Natural killer cell (primary cell): ENCODE results near the gene SULF2. TPM values are rescaled to one million over a fixed set of nuclear protein-coding genes. Genes with fewer than 3 reads are reported as not detected.

ENCODE experiments used
- ATAC-seq, 3 donors: fragments of 150-1000 bp in 2 of 3; fragments of 200-7000 bp in 1 of 3; cut with Tn5 transposase; 1 replicate in 1 of 3; 2 replicates in 2 of 3; pipeline ENCODE4 v1.10.0; 2021; ENCODE audit warnings: mild to moderate bottlenecking in 2 of 3, moderate library complexity in 2 of 3
- DNase-seq, 2 donors: peaks; one replicate each; pipeline versions ENCODE4 v3.0.0 to v3.0.0-alpha.2; 2013 to 2021; ENCODE audit warnings: mixed read lengths in 1 of 2
- H3K27ac ChIP-seq: one replicate; pipeline ENCODE4 v1.5.1; 2013; ENCODE audit warnings: mild to moderate bottlenecking, low read length
- H3K27me3 ChIP-seq: one replicate; pipeline ENCODE4 v1.6.1; 2013; ENCODE audit warnings: low read length; ENCODE audit not compliant: control insufficient read depth, insufficient read depth
- H3K36me3 ChIP-seq: one replicate; pipeline ENCODE4 v1.6.1; 2013; ENCODE audit warnings: low read length; ENCODE audit not compliant: control insufficient read depth, insufficient read depth
- H3K4me1 ChIP-seq: one replicate; pipeline ENCODE4 v1.6.1; 2013; ENCODE audit warnings: low read length; ENCODE audit not compliant: control insufficient read depth, insufficient read depth
- H3K4me3 ChIP-seq: one replicate; pipeline ENCODE4 v1.5.1; 2013; ENCODE audit warnings: low read length
- H3K9me3 ChIP-seq: one replicate; pipeline ENCODE4 v1.6.1; 2013; ENCODE audit warnings: low read length; ENCODE audit not compliant: control insufficient read depth, insufficient read depth
- H3K27ac Mint-ChIP-seq, 2 donors: one replicate each; pipeline ENCODE4 v1.8.0; 2022; ENCODE audit warnings: mild to moderate bottlenecking in 2 of 2, mixed read lengths in 2 of 2, moderate library complexity in 1 of 2
- H3K27me3 Mint-ChIP-seq, 2 donors: one replicate each; pipeline ENCODE4 v1.8.0; 2022; ENCODE audit warnings: low read depth in 2 of 2, mixed read lengths in 2 of 2
- H3K36me3 Mint-ChIP-seq: one replicate; pipeline ENCODE4 v1.8.0; 2022; ENCODE audit warnings: mixed read lengths
- H3K4me1 Mint-ChIP-seq, 2 donors: one replicate each; pipeline ENCODE4 v1.8.0; 2022; ENCODE audit warnings: mixed read lengths in 2 of 2
- H3K4me3 Mint-ChIP-seq: one replicate; pipeline ENCODE4 v1.8.0; 2022; ENCODE audit warnings: mild to moderate bottlenecking, moderate library complexity, mixed read lengths
- H3K9me3 Mint-ChIP-seq, 2 donors: one replicate each; pipeline ENCODE4 v1.8.0; 2022; ENCODE audit warnings: mixed read lengths in 2 of 2
- WGBS: methylation state at CpG from one replicate; pipeline ENCODE4 v1.1.7; 2013; ENCODE audit warnings: missing lambda C conversion rate; ENCODE audit not compliant: insufficient coverage; 5-methylcytosine and 5-hydroxymethylcytosine counted together
- intact Hi-C: fragments of 100-400 bp; cut with micrococcal nuclease; formaldehyde crosslinking; loops from one replicate; pipeline ENCODE4 v1.14.2; 2022
- total RNA-seq, 4 donors: library from RNA; stranded (reverse); fragments of 120-200 nt in 1 of 4; gene quantifications; one replicate each; pipeline versions ENCODE4 v1.2.3 to v1.2.4, GENCODE V29; 2013 to 2022
- TF ChIP-seq, protein P1 (sequence below): fragments of 200-600 bp; IDR thresholded peaks from one replicate; pipeline ENCODE4 v1.8.0; 2022; ENCODE audit warnings: antibody characterized with exemption

Gene SULF2
- total RNA-seq, 3 donors from 2014 or later (not counting 1 experiment from before 2014, with no cell fraction given), result 8.1 to 48.7 (median 12.3) TPM

DNA sequence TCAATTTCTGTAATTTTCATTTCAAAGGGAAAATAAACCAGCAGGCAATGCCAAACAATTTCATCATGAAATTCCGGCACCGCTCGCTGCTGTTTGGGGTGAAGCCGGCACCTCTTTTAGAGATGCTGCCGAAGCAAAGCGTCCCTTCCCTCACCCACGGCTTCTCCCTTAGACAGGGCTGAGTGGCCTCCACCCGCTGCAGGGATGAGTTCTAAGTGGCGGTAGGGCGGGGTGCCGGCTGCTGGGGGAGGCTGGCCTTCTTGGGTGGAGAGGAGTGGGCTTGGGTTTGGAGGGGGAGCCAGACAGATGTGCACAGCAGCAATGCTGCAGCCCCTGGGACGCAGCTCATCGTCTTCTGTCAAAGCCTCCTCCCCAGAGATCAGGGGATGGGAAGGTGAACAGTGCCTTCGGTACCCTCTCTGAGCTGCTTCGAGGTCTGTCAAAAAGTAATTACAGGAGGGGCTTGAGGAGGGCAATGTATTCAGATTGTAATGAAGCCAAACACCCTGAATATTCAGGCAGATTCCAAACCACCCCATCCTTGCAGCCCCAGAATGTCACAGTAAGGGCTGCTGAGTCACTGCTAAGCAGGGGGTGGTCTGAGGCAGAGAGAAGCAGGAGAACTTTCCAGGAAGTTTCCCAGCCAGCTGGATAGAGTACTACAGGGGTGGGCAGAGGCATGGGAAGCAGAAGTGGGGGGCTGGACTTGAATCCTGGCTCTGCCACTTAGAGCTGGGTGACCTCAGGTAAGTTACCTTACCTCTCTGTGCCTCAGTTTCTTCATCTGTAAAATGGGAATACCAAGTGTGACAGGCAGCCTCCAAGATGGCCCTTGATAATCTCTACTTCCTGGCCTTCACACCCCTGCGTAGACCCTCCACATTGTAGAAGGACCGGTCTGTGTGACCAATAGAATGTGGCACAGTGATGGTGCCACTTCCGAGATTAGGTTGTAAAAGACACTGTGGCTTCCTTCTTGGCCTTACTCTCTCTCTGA is 96.6 kb downstream of the SULF2 start:
- no peak overlapping the region for H3K27ac Mint-ChIP-seq
- no peak overlapping the region for H3K4me3 Mint-ChIP-seq
- peaks cover 15 to 20% of the 10 kb centered on the region in 2 donors for H3K27me3 Mint-ChIP-seq
- no peaks in the 10 kb centered on the region for H3K9me3 Mint-ChIP-seq
- H3K27me3 ChIP-seq, result no peaks in the 10 kb centered on the region
- H3K27ac ChIP-seq, result no peak overlapping the region
- intact Hi-C loops, result no loop called here
- TF ChIP-seq, protein P1, sequence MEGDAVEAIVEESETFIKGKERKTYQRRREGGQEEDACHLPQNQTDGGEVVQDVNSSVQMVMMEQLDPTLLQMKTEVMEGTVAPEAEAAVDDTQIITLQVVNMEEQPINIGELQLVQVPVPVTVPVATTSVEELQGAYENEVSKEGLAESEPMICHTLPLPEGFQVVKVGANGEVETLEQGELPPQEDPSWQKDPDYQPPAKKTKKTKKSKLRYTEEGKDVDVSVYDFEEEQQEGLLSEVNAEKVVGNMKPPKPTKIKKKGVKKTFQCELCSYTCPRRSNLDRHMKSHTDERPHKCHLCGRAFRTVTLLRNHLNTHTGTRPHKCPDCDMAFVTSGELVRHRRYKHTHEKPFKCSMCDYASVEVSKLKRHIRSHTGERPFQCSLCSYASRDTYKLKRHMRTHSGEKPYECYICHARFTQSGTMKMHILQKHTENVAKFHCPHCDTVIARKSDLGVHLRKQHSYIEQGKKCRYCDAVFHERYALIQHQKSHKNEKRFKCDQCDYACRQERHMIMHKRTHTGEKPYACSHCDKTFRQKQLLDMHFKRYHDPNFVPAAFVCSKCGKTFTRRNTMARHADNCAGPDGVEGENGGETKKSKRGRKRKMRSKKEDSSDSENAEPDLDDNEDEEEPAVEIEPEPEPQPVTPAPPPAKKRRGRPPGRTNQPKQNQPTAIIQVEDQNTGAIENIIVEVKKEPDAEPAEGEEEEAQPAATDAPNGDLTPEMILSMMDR, result no peak
- H3K4me3 ChIP-seq, result no peak overlapping the region
- H3K4me1 ChIP-seq, result no peaks in the 10 kb centered on the region
- H3K4me1 Mint-ChIP-seq, result no peaks in the 10 kb centered on the region
- no peak for DNase-seq
- H3K36me3 Mint-ChIP-seq, result no peaks in the 10 kb centered on the region
- no peak for ATAC-seq
- 89% methylated on average over 18 of the region's 18 CpGs for WGBS
- no peaks in the 10 kb centered on the region for H3K36me3 ChIP-seq
- H3K9me3 ChIP-seq, result peaks cover 8% of the 10 kb centered on the region

DNA sequence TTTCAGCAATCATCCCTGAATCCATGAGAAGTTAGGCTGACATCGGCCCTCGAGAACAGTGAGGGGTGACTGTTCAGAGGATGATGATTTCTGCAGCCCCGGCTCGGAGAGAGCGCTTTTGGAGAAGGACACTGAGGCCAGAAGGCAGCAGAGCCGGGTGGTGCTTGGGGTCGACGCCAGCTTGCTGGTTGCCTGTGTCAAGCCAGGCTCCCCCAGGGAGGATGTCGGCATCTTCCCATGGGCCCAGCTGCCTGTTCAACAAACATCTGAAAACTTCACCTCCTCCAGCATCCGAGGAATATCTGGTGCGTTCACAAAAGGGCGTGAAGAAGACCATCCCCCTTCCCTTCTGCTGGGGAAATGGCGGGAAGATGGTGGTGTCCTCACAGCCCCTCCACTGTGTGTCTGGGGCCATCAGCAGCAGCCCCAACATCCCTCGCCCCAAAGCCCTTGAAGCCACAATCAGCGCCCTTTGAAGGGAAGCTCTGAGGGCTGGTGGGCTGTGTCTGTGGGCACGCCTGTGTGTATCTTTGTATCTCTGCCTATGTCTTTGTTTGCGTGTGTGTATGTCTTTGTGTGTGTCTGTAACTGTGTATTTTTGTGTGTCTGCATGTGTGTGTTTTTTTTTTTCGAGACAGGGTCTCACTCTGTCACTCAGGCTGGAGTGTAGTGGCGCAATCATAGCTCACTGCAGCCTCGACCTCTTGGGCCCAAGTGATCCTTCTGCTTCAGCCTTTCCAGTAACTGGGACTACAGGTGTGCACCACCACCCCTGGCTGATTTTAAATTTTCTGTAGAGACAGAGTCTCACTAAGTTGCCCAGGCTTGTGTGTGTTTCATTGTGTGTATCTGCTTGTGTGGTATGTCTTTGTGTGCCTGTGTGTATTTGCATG is 97.9 kb downstream of the SULF2 start:
- no peak overlapping the region for H3K4me3 ChIP-seq
- 89% methylated on average over 20 of the region's 20 CpGs for WGBS
- no peaks in the 10 kb centered on the region for H3K27me3 ChIP-seq
- TF ChIP-seq, protein P1, result no peak
- Mint-ChIP-seq H3K4me3 (no peak overlapping the region), H3K4me1 (no peaks in the 10 kb centered on the region), H3K9me3 (no peaks in the 10 kb centered on the region), H3K27ac (no peak overlapping the region), H3K36me3 (no peaks in the 10 kb centered on the region), H3K27me3 (peaks cover 10 to 17% of the 10 kb centered on the region in 2 donors)
- no peaks in the 10 kb centered on the region for H3K4me1 ChIP-seq
- ATAC-seq (no peak), DNase-seq (no peak)
- intact Hi-C loops, result no loop called here
- H3K9me3 ChIP-seq, result peaks cover 8% of the 10 kb centered on the region
- no peaks in the 10 kb centered on the region for H3K36me3 ChIP-seq
- H3K27ac ChIP-seq, result no peak overlapping the region

DNA sequence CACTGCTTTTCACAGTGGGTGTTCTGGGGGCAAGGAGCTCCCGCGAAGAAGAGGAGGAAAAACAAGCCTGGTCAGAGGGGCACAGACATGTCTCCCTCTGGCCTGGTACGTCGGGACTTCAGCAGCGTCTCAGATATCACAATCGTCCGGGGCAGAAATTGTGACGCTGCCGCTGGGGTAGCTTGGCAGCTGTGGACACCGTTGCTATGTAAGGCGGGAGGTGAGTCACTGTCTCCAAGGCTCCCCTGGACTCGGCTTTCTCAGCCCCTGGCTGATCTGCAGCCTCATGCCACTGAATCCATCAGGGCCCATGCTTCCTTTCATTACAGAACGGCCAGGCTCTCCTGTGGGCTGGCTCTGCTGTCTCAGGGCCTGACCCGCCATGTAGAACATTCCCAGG is 98.7 kb downstream of the SULF2 start:
- H3K27ac ChIP-seq, result no peak overlapping the region
- Mint-ChIP-seq H3K4me3 (no peak overlapping the region), H3K27ac (no peak overlapping the region), H3K4me1 (no peaks in the 10 kb centered on the region), H3K36me3 (no peaks in the 10 kb centered on the region), H3K9me3 (no peaks in the 10 kb centered on the region), H3K27me3 (peaks cover 10 to 17% of the 10 kb centered on the region in 2 donors)
- 94% methylated on average over 14 of the region's 14 CpGs for WGBS
- intact Hi-C loops, result no loop called here
- no peaks in the 10 kb centered on the region for H3K36me3 ChIP-seq
- H3K9me3 ChIP-seq, result peaks cover 7% of the 10 kb centered on the region
- no peak for ATAC-seq
- H3K4me1 ChIP-seq, result no peaks in the 10 kb centered on the region
- H3K4me3 ChIP-seq, result no peak overlapping the region
- DNase-seq, result no peak
- H3K27me3 ChIP-seq, result no peaks in the 10 kb centered on the region
- TF ChIP-seq, protein P1, result no peak
